ENCODE data around the gene AKAP9.
"Not testable (repeated sequence)": the region's sequence is repeated elsewhere in the genome, so short reads cannot be mapped to it uniquely, and the experiment has no call there.

AKAP9 gene

GRCh38 chr7:91940572-91941341 is at the start of gene AKAP9:
AKAP9 (plus strand) TSS chr7:91940862; CDS start chr7:91941100, 238 bp downstream.
- peak; percentile 32 for DNase-seq (ENCODE audit: low read depth)

- no peak for DNase-seq (ENCODE audit: low read depth)
Measured at GRCh38 chr7:91892099-91892705, 48.5 kb upstream of the AKAP9 start.

GRCh38 chr7:91892821-91893340 is 47.8 kb upstream of the AKAP9 start:
- DNase-seq (ENCODE audit: low read depth), result no peak

GRCh38 chr7:91893699-91894098 is 47.0 kb upstream of the AKAP9 start:
- DNase-seq (ENCODE audit: low read depth), result not testable (repeated sequence)

DNA sequence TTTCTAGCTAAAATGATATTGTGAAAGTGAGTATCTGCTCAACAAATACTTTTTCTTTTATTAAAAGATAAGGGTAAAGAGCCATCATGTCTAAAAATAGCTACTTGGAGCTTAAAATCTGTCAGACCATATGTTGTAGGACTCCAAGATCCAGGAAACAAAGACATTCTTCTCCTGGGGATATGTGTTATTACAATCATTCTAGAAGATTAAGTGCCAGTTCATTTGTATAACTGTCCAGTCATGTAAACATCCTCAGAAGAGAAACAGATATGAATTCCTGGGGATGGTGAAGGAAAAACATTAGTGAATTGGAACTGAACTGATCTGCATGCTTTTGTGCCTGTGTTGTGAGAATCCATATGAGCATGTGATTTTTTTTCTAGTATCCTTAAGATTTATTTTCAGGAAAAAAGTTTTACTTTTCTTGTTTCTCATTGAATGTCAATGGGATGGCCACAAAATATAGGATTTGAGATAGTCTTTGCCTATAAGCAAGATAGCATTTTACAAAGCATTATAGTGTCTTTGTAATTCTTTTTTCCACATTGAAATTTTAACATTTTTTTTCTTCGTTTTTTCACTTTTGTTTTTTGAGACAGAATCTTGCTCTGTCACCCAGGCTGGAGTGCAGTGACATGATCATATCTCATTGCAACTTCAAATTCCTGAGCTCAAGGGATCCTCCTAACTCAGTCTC is 45.7 kb upstream of the AKAP9 start:
- no peak for DNase-seq (ENCODE audit: low read depth)

DNA sequence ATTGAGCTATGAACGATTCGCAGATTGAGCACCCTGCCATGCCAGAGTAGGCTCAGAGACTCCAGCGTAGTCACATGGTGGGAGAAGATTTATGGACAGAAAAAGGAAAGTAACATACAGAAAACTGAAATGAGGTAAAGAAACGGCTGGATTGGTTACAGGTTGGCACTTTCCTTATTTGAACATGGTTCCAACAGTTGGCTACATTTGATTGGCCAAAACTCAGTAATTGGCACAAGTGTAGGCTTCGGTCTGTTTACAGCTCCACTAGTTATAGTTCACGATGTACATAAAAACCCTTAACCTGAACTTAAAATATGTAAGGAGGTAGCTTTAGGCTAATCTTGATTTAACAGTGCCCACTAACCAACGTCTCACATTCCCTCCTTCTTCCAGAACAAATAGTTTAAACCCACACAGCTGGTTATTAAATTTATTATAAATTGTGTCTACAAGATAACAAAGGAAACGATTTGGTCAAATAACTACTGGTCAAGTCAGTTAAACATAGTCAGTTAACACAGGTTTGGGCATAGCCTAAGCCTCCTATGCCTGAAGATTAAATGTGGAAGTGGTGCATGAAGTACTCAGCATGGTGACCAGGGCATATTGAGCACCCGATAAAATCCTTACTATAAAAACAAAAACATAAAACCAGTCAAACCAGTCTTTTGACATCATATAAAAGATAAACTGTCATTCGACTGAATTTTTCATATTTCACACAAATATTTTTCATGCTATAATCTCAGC is 42.2 kb upstream of the AKAP9 start:
- DNase-seq (ENCODE audit: low read depth), result no peak

DNA sequence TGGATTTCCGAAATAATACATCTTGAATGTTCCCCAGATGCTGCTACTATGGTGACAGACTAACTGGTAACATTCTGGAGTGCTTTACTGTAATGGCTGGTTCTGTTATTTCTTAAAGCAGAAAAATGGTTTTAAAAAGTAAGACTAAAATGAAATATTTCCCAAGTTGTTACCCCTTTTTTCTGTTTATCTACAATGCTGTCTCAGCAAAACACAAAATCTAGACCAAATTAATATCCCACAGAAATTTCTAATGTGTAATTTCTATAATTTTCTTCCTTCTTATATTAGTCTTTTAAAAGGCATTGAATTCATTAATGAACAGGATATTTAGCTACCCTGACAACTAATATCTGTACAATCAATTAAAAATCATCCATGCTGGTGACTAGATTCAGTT is 41.1 kb upstream of the AKAP9 start:
- no peak for DNase-seq (ENCODE audit: low read depth)

- no peak for DNase-seq (ENCODE audit: low read depth)
Measured at GRCh38 chr7:91910171-91910570, 30.5 kb upstream of the AKAP9 start.

DNA sequence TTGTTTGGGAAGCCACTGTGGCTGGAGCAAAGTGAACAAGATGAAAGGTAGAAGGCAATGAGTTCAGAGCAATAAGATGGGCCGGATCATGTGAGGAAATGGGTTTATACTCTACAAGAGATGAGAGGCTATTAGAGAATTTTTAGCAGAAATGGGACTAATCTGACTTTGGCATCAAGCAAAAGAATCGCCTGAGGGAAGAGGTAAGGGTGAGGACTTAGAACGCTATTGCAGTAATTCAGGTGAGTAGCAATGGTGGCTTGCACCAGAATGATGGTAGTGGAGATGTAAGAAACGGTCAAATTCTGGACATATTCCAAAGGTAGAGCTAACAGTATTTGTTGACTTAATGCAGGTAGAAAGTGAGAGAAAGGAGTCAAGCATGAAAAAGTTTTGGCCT is 29.5 kb upstream of the AKAP9 start:
- no peak for DNase-seq (ENCODE audit: low read depth)

GRCh38 chr7:91912494-91912893 is 28.2 kb upstream of the AKAP9 start:
- no peak for DNase-seq (ENCODE audit: low read depth)

DNA sequence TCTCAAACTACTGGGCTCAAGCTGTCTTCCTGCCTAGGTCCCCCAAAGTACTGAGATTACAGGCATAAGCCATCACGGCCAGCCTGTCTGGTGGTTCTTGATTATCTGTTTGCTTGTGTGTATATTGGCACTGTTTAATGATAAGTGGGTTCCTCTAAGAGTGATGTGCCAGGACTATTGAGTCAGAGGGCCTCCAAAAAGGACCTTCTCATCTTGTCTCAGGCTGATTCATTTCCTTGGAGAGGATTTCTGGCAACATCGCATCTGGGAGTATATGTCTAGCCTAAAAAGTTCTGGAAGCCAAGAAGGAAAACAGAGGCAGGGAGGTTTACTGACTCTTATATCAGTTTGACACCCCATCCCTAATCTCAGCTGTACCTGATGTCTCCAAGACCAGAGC is 27.1 kb upstream of the AKAP9 start:
- DNase-seq (ENCODE audit: low read depth), result no peak

DNA sequence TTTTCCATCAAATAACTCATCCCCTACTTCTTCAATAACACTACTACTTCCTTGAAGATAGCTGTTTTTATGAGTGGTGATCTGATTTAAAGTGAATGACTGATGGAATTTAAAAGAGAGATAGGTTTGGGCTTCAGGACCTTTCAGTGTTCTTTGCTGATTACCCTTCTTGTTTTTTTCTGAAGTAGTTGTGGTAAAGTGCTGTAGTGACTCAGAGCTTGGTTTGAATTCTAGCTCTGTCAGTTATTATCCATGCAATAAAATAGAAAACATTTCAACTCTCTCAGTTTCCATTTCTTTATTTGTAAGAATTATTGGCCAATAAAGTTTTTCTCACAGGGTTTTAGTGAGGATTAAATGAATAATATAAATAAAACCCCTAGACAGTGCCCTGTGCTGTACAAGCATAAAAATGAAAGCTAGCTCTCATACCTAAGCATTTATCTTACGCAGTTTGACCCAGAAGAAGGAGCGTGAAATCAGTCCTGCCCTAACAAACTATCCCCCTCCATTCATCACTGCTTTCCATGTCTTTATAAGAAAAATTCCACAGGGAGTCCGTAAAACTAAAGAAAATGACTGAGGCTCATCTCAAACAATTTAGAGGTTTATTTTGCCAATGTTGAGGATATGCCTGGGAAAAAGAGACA is 25.1 kb upstream of the AKAP9 start:
- DNase-seq (ENCODE audit: low read depth), result no peak

GRCh38 chr7:91916051-91916440 is 24.6 kb upstream of the AKAP9 start:
- DNase-seq (ENCODE audit: low read depth), result no peak

- DNase-seq (ENCODE audit: low read depth), result no peak
Measured at GRCh38 chr7:91918356-91918755, 22.3 kb upstream of the AKAP9 start.

GRCh38 chr7:91922857-91923256 is 17.8 kb upstream of the AKAP9 start:
- no peak for DNase-seq (ENCODE audit: low read depth)

DNA sequence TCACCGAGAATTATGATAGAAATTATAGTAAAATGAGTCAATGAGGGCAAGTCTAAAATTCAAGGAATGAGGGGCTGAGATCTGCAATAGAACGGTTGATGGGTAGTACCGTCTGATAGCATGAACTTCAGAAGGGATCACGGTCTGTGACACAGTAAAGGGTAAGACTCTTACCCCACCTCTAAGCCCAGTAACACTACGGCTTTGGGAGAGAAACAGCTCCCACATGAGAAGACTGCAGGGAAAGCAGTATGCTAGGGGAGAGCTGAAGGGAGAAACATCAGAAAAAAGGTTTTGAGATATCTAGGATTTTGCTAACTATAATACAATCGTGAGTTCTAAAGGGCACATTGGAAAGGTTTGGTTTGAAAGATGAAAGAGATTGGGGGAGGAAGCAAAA is 12.8 kb upstream of the AKAP9 start:
- DNase-seq (ENCODE audit: low read depth), result no peak

GRCh38 chr7:91929463-91929862 is 11.2 kb upstream of the AKAP9 start:
- DNase-seq (ENCODE audit: low read depth), result no peak

- peak; percentile 10 for DNase-seq (ENCODE audit: low read depth)
Measured at GRCh38 chr7:91940171-91940570, 491 bp upstream of the AKAP9 start.

DNA sequence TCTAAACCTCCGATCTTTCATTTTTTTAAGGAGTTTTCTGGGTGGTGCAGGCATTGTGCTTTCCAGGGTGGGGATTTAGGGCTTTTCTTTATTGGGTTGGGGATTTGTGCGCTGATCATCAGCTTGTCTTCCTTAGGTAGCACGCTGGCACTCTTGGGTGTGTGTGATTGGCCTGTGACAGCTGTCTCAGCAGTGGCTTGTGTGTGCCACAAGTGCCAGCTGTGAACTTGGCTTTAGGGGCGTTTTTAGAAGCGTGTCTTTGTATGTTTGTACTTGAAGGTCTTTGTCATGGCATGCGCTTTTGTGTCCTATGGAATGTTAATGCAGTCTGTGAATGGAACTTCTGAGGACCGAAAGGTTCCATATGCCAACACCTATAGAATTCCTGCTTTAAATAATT is 788 bp downstream of the AKAP9 start:
- no peak for DNase-seq (ENCODE audit: low read depth)

GRCh38 chr7:91942312-91942711 is 1.6 kb downstream of the AKAP9 start:
- DNase-seq (ENCODE audit: low read depth), result no peak

DNA sequence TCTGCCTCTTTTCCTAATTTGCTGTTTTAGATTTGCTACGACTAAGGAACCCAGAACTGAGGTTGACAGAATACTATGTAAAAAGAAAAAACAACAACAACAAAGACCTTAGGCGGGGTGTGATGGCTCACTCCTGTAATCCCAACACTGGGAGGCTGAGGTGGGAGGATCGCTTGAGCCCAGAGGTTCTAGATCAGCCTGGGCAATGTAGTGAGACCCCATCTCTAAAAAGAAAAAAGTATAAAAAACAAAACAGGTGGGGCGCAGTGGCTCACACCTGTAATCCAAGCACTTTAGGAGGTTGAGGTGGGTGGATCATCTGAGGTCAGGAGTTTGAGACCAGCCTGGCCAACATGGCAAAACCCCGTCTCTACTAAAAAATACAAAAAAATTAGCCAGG is 4.3 kb downstream of the AKAP9 start:
- DNase-seq (ENCODE audit: low read depth), result not testable (repeated sequence)

GRCh38 chr7:91945476-91945875 is 4.8 kb downstream of the AKAP9 start:
- peak; percentile 66 for DNase-seq (ENCODE audit: low read depth)

Data from fibroblast of the conjunctiva (primary cell).